Spleen (tissue), 7 donors: ENCODE measurements around the gene BRDT.

Source experiments
- CTCF ChIP-seq, 11 experiments: fragments of 200-600 bp in 7 of 11; fragments of 450-650 bp in 4 of 11; sonication (generic) in 4 of 11; IDR thresholded peaks in 8 of 11; conservative IDR thresholded peaks in 3 of 11; 1 replicate in 7 of 11; 2 replicates in 4 of 11; pipeline versions ENCODE4 v1.4.0 to v1.8.0; 2016 to 2021; ENCODE audit warnings: antibody characterized with exemption in 11 of 11, inconsistent platforms in 4 of 11, mild to moderate bottlenecking in 1 of 11
- POLR2A ChIP-seq, 3 donors: fragments of 450-650 bp; IDR thresholded peaks; one replicate each; pipeline ENCODE4 v1.5.1; 2017; ENCODE audit warnings: antibody characterized with exemption in 3 of 3, mild to moderate bottlenecking in 1 of 3
- POLR2AphosphoS5 ChIP-seq, 3 donors: sonication (generic); formaldehyde crosslinking; IDR thresholded peaks; one replicate each; pipeline ENCODE4 v1.5.1; 2017; ENCODE audit warnings: antibody characterized with exemption in 3 of 3
- donor health status: DM: no; HTN: no; CAD: no; lungs with moderate emphysema.
- donor health status: DM: no; HTN: no; CAD: no.
- donor health status: DM: no; HTN: no; CAD: no.

- TF ChIP-seq CTCF (IDR thresholded peaks at IDR 0.05 in 8 of 11, conservative IDR thresholded peaks at IDR 0.05 in 3 of 11) (no peak), POLR2A (IDR thresholded peaks at IDR 0.05) (no peak), POLR2AphosphoS5 (IDR thresholded peaks at IDR 0.05) (no peak)
These were observed 48.6 kb upstream of the BRDT start for GRCh38 chr1:91900562-91900961.
